K562 (cell line): ENCODE measurements around the gene MT1E. TPM values are rescaled to one million over a fixed set of nuclear protein-coding genes. Genes with fewer than 3 reads are reported as not detected.

Experiments used
- ATAC-seq: fragments of 200-7000 bp; cut with Tn5 transposase; 3 replicates; pipeline ENCODE4 v1.9.1; 2020; ENCODE audit warnings: moderate library complexity
- BruUV-seq: library from RNA; stranded (reverse); fragments of 400-500 nt; replicated peaks from 2 replicates; lab custom pipeline; 2021; lab: Mats Ljungman, UMichigan
- CTCF ChIA-PET: fragments of 300-600 bp; formaldehyde crosslinking; extraction: SDS; loops from one replicate; lab custom pipeline; 2021; ENCODE audit warnings: low intra/inter-chr PET ratio; lab: Yijun Ruan, JAX
- POLR2A ChIA-PET: fragments of 300-600, 350-650 bp; sonication (Branson Sonifier 250); formaldehyde crosslinking; extraction: SDS; loops from one replicate; lab custom pipeline; 2021; ENCODE audit warnings: antibody characterized with exemption, inconsistent platforms; lab: Yijun Ruan, JAX
- DNase-seq, 4 experiments: peaks; one replicate each; pipeline versions ENCODE4 v3.0.0 to v3.0.0-alpha.2; 2011 to 2018; ENCODE audit warnings: low spot score in 3 of 4, mixed read lengths in 3 of 4; ENCODE audit errors: extremely low read depth in 1 of 4
- FAIRE-seq: peaks from 2 replicates; lab custom pipeline; 2011; peaks lifted over from hg19 to GRCh38; lab: Jason Lieb, UNC
- H2AFZ ChIP-seq: 2 replicates; pipeline ENCODE4 v1.6.0; 2011; ENCODE audit warnings: low read depth, low read length, control low read depth, inconsistent platforms
- H3K27ac ChIP-seq: fragments of 200-600 bp; 3 replicates; pipeline ENCODE4 v1.8.0; 2011; ENCODE audit warnings: low read depth, mild to moderate bottlenecking, control low read depth, inconsistent platforms, low read length, moderate library complexity, mixed read lengths; ENCODE audit errors: extremely low read depth
- H3K27me3 ChIP-seq, 2 experiments: fragments of 300-600 bp in 1 of 2; 2 replicates in 1 of 2; 3 replicates in 1 of 2; pipeline versions ENCODE4 v1.6.0 to v1.8.0; 2011; ENCODE audit warnings: inconsistent platforms in 2 of 2, low read length in 2 of 2, mild to moderate bottlenecking in 1 of 2, mixed read lengths in 1 of 2, moderate library complexity in 1 of 2; ENCODE audit not compliant: control insufficient read depth in 2 of 2, insufficient read depth in 2 of 2
- H3K36me3 ChIP-seq: fragments of 300-600 bp; 3 replicates; pipeline ENCODE4 v1.8.0; 2011; ENCODE audit warnings: mild to moderate bottlenecking, low read length, inconsistent platforms; ENCODE audit not compliant: control insufficient read depth, insufficient read depth
- H3K4me1 ChIP-seq, 2 experiments: fragments of 200-600 bp in 1 of 2; replicated peaks in 1 of 2; 2 replicates in 1 of 2; 3 replicates in 1 of 2; pipeline versions ENCODE4 v1.5.1 to v1.8.0; 2011; ENCODE audit warnings: inconsistent platforms in 2 of 2, low read length in 2 of 2, mild to moderate bottlenecking in 1 of 2, mixed read lengths in 1 of 2, moderate library complexity in 1 of 2; ENCODE audit not compliant: control insufficient read depth in 2 of 2, insufficient read depth in 2 of 2
- H3K4me2 ChIP-seq: 2 replicates; pipeline ENCODE4 v1.6.1; 2011; ENCODE audit warnings: low read length, control low read depth, inconsistent platforms, mixed read lengths; ENCODE audit not compliant: insufficient read depth
- H3K4me3 ChIP-seq: fragments of 200-600 bp; sonication (generic), shearing (Covaris generic); 2 replicates; pipeline ENCODE4 v1.5.1; 2016; ENCODE audit warnings: control low read depth, inconsistent platforms
- H3K79me2 ChIP-seq: fragments of 200-600 bp; 3 replicates; pipeline ENCODE4 v1.8.0; 2011; ENCODE audit warnings: low read length, inconsistent platforms; ENCODE audit not compliant: control insufficient read depth, insufficient read depth
- H3K9ac ChIP-seq, 2 experiments: 2 replicates each; pipeline versions ENCODE4 v1.6.0 to v1.6.1; 2011; ENCODE audit warnings: low read depth in 2 of 2, low read length in 2 of 2, control low read depth in 1 of 2, inconsistent platforms in 1 of 2, mild to moderate bottlenecking in 1 of 2, mixed read lengths in 1 of 2; ENCODE audit not compliant: insufficient read depth in 1 of 2
- H3K9me1 ChIP-seq: one replicate; pipeline ENCODE4 v1.6.0; 2011; ENCODE audit warnings: inconsistent platforms, mild to moderate bottlenecking, low read length, moderate library complexity; ENCODE audit not compliant: control insufficient read depth, insufficient read depth
- H3K9me3 ChIP-seq: replicated peaks from 2 replicates; pipeline ENCODE4 v1.5.1; 2011; ENCODE audit warnings: low read depth, low read length, inconsistent platforms; ENCODE audit not compliant: control insufficient read depth, insufficient read depth
- H4K20me1 ChIP-seq: replicated peaks from 2 replicates; pipeline ENCODE4 v1.6.1; 2011; ENCODE audit warnings: low read length, inconsistent platforms, mixed read lengths; ENCODE audit not compliant: control insufficient read depth, insufficient read depth
- EP400 ChIP-seq: fragments of 450-650 bp; IDR thresholded peaks from 2 replicates; pipeline ENCODE4 v1.6.1; 2017; ENCODE audit warnings: antibody characterized with exemption, mild to moderate bottlenecking, moderate library complexity
- HSF4 ChIP-seq: fragments of 250-450 bp; sonication (Bioruptor Pico); IDR thresholded peaks from 2 replicates; pipeline ENCODE4 v2.1.2; 2022; ENCODE audit warnings: mild to moderate bottlenecking, moderate library complexity, borderline replicate concordance
- MTA2 ChIP-seq: fragments of 450-650 bp; IDR thresholded peaks from 2 replicates; pipeline ENCODE4 v1.6.1; 2016; ENCODE audit warnings: low read depth
- STAT5A ChIP-seq: IDR thresholded peaks from 2 replicates; pipeline ENCODE4 v1.6.1; 2012; ENCODE audit warnings: low read length, inconsistent platforms, borderline replicate concordance
- WGBS: fragments of 100-300 bp; shearing (Covaris generic); methylation state at CpG from one replicate; pipeline ENCODE4 v1.1.6; 2016; ENCODE audit warnings: low coverage, mixed read lengths; ENCODE audit not compliant: insufficient coverage; ENCODE audit errors: missing lambda C conversion rate; 5-methylcytosine and 5-hydroxymethylcytosine counted together
- in situ Hi-C: fragments of 300-500 bp; cut with MboI; formaldehyde crosslinking; loops from 4 replicates; pipeline ENCODE4 v1.15.0; 2018; ENCODE audit warnings: inconsistent platforms, mixed read lengths
- intact Hi-C: fragments of 100-400 bp; cut with micrococcal nuclease; formaldehyde crosslinking; loops from 2 replicates; pipeline ENCODE4 v1.14.2; 2022
- polyA plus RNA-seq, 8 experiments: library from polyadenylated mRNA; depleted of rRNA in 4 of 8; stranded (reverse) in 5 of 8; unstranded in 3 of 8; fragments of >200 nt; fragmentation: Nextera tagmentation in 2 of 8; fragmentation: Illumina TruSeq in 1 of 8; extraction: Ambion mirVana in 2 of 8; extraction: Trizol in 1 of 8; gene quantifications; 2 replicates each; pipeline versions ENCODE4 v1.2.1 to v1.2.3, GENCODE V29; 2011 to 2014; ENCODE audit warnings: inconsistent platforms in 1 of 8, missing spikeins in 1 of 8
- total RNA-seq, 7 experiments: library from RNA; depleted of rRNA in 6 of 7; stranded (reverse); fragments of >200 nt in 6 of 7; fragmentation: Illumina TruSeq in 2 of 7; extraction: Trizol in 2 of 7; gene quantifications; 2 replicates each; pipeline versions ENCODE4 v1.2.1 to v1.2.3, GENCODE V29; 2011 to 2021; ENCODE audit warnings: low replicate concordance in 1 of 7
- TF ChIP-seq, protein P1 (sequence below), 3 experiments: IDR thresholded peaks in 2 of 3; conservative IDR thresholded peaks in 1 of 3; 2 replicates each; pipeline ENCODE4 v1.5.1; 2011 to 2012; ENCODE audit warnings: low read length in 3 of 3, mild to moderate bottlenecking in 3 of 3, control low read depth in 2 of 3, improper control_type of control experiment in 1 of 3, inconsistent platforms in 1 of 3, low read depth in 1 of 3, mixed read lengths in 1 of 3, moderate library complexity in 1 of 3; ENCODE audit not compliant: insufficient read depth in 2 of 3
- TF ChIP-seq, protein P2 (sequence below): fragments of 450-650 bp; formaldehyde crosslinking; IDR thresholded peaks from 2 replicates; pipeline ENCODE4 v1.4.0; 2020; ENCODE audit warnings: mild to moderate bottlenecking, moderate library complexity

The MT1E gene
- total and polyA plus RNA-seq, 9 of the 15 experiments (the other 6 are each of a cell fraction or from before 2014, with no cell fraction given) = 0.29 to 0.81 (median 0.46) TPM; not detected in 3

DNA sequence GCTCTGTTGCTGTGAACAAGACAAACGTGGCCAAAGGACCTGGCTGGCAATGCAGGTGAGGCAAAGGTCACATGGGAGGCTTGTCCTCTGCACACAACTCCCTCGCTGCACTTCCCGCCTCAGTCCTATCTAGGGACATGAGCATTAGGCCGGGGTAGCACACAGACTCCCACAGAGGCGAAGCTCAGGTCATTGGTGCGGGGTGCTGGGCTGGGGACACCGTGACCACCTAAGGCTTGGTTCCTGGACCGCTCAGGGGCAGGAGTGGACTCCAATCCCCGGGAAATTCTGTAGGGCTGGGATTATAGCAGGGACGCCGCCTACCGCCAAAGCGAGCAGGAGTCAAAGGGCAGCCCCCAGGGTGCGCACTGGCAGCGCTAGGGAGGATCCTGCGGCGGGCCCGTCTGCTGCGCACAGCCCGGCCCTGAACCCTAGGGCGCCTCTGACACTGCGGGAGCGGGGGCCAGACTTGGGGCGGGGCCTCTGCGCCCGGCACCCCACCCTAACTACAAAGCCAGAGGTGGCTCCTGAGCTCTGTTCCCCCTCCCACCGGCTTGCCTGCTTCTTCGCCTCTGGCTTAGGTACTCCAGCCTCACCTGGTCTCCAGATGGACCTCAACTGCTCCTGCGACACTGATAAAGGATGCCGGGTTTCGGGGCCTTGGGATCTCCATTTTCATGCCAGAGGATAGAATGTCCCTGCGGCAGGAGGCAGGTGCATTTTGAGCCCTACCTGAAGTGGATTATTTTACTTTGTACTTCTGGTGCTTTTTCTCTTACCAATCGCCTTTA lies 22.3 kb downstream of the MT1E start:
- intact Hi-C loops = no loop called here
- ATAC-seq (peak; percentile 58), DNase-seq (peak in 2 of 4 experiments; percentile 23 to 37), FAIRE-seq (no peak)
- no peaks in the 10 kb centered on the region; the same call in 1 of the 2 replicates for H4K20me1 ChIP-seq
- WGBS = 3% methylated on average over 33 of the region's 33 CpGs
- no peaks in the 10 kb centered on the region for H3K9me3 ChIP-seq
- ChIA-PET POLR2A (interaction anchor here (1.4 kb wide), 1 partner anchor 20 kb away, joined by 4 read pairs; the partner anchor contains the start of gene MT1G), CTCF (interaction anchor here (1.0 kb wide), 1 partner anchor 55 kb away, joined by 3 read pairs; no protein-coding TSS in a partner anchor)
- no peak overlapping the region for H3K4me2 ChIP-seq
- H3K4me1 ChIP-seq = peaks cover 1 to 13% of the 10 kb centered on the region in 2 experiments; a peak in 3 of 5 replicates
- H3K9me1 ChIP-seq = no peaks in the 10 kb centered on the region
- no peak overlapping the region for H3K9ac ChIP-seq
- TF ChIP-seq, protein P1, sequence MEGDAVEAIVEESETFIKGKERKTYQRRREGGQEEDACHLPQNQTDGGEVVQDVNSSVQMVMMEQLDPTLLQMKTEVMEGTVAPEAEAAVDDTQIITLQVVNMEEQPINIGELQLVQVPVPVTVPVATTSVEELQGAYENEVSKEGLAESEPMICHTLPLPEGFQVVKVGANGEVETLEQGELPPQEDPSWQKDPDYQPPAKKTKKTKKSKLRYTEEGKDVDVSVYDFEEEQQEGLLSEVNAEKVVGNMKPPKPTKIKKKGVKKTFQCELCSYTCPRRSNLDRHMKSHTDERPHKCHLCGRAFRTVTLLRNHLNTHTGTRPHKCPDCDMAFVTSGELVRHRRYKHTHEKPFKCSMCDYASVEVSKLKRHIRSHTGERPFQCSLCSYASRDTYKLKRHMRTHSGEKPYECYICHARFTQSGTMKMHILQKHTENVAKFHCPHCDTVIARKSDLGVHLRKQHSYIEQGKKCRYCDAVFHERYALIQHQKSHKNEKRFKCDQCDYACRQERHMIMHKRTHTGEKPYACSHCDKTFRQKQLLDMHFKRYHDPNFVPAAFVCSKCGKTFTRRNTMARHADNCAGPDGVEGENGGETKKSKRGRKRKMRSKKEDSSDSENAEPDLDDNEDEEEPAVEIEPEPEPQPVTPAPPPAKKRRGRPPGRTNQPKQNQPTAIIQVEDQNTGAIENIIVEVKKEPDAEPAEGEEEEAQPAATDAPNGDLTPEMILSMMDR (IDR thresholded peaks at IDR 0.05 in 2 of 3, conservative IDR thresholded peaks at IDR 0.05 in 1 of 3; ENCODE audit: insufficient read depth in 2 of 3, low read depth in 1 of 3, low read length in 3 of 3) = peak in 2 of 3 experiments; percentile 11 to 38; a peak in 2 of 6 replicates
- no peak for TF ChIP-seq STAT5A
- TF ChIP-seq MTA2 = no peak
- TF ChIP-seq, protein P2, sequence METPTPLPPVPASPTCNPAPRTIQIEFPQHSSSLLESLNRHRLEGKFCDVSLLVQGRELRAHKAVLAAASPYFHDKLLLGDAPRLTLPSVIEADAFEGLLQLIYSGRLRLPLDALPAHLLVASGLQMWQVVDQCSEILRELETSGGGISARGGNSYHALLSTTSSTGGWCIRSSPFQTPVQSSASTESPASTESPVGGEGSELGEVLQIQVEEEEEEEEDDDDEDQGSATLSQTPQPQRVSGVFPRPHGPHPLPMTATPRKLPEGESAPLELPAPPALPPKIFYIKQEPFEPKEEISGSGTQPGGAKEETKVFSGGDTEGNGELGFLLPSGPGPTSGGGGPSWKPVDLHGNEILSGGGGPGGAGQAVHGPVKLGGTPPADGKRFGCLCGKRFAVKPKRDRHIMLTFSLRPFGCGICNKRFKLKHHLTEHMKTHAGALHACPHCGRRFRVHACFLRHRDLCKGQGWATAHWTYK (CRISPR knock-in tag) = no peak
- no peak for TF ChIP-seq HSF4 (CRISPR knock-in tag)
- no peak for TF ChIP-seq EP400
- no peaks in the 10 kb centered on the region for H3K79me2 ChIP-seq
- no peak overlapping the region for H3K27ac ChIP-seq
- no TSS peak for BruUV-seq
- no peak overlapping the region for H2AFZ ChIP-seq
- H3K27me3 ChIP-seq = peaks cover 31 to 68% of the 10 kb centered on the region in 2 experiments
- in situ Hi-C loops = no loop called here
- H3K4me3 ChIP-seq = no peak overlapping the region
- H3K36me3 ChIP-seq = no peaks in the 10 kb centered on the region
